ENCODE measurements around the gene SDS. TPM values are rescaled to one million over a fixed set of nuclear protein-coding genes. Genes with fewer than 3 reads are reported as not detected.
A peak's percentile ranks its signal among the peaks of the same experiment; 100 is the strongest.

The SDS gene
- total and polyA plus RNA-seq, 12 donors, result 1.8 to 188 (median 3.4) TPM

DNA sequence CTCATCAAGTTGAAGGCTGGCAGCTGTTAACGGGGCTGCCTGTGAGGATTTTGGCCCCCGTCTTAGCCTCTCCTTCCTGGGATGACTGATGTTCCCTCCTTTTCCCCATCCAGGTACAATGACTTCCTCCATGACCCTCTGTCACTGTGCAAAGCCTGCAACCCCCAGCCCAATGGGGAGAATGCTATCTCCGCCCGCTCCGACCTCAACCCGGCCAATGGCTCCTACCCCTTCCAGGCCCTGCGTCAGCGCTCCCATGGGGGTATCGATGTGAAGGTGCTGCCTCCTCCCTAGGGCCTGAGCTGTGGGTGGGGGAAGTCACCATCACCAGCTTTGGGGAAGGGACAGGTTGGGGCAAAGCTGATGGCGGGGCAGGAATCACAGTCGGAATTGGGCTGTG is 16.1 kb downstream of the SDS start:
- intact Hi-C loops (cut with DNase I), result no loop called here
- DNase-seq, result no peak
- TF ChIP-seq, protein P1, sequence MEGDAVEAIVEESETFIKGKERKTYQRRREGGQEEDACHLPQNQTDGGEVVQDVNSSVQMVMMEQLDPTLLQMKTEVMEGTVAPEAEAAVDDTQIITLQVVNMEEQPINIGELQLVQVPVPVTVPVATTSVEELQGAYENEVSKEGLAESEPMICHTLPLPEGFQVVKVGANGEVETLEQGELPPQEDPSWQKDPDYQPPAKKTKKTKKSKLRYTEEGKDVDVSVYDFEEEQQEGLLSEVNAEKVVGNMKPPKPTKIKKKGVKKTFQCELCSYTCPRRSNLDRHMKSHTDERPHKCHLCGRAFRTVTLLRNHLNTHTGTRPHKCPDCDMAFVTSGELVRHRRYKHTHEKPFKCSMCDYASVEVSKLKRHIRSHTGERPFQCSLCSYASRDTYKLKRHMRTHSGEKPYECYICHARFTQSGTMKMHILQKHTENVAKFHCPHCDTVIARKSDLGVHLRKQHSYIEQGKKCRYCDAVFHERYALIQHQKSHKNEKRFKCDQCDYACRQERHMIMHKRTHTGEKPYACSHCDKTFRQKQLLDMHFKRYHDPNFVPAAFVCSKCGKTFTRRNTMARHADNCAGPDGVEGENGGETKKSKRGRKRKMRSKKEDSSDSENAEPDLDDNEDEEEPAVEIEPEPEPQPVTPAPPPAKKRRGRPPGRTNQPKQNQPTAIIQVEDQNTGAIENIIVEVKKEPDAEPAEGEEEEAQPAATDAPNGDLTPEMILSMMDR (IDR thresholded peaks at IDR 0.05), result no peak
- no peak for TF ChIP-seq POLR2A (IDR thresholded peaks at IDR 0.05)
- Histone ChIP-seq H3K27me3 (no peaks in the 10 kb centered on the region), H3K27ac (peak overlapping the region in 1 of 5 donors; percentile 2), H3K9me3 (replicated peaks in 1 of 3) (no peaks in the 10 kb centered on the region), H3K4me1 (replicated peaks in 1 of 2) (no peaks in the 10 kb centered on the region), H3K36me3 (replicated peaks in 1 of 2) (peaks cover 0 to 84% of the 10 kb centered on the region in 2 donors), H3K4me3 (no peak overlapping the region)
- WGBS, 4 donors, result 92 to 99% (median 95%) methylated on average over 10 to 11 of the region's 11 CpGs

DNA sequence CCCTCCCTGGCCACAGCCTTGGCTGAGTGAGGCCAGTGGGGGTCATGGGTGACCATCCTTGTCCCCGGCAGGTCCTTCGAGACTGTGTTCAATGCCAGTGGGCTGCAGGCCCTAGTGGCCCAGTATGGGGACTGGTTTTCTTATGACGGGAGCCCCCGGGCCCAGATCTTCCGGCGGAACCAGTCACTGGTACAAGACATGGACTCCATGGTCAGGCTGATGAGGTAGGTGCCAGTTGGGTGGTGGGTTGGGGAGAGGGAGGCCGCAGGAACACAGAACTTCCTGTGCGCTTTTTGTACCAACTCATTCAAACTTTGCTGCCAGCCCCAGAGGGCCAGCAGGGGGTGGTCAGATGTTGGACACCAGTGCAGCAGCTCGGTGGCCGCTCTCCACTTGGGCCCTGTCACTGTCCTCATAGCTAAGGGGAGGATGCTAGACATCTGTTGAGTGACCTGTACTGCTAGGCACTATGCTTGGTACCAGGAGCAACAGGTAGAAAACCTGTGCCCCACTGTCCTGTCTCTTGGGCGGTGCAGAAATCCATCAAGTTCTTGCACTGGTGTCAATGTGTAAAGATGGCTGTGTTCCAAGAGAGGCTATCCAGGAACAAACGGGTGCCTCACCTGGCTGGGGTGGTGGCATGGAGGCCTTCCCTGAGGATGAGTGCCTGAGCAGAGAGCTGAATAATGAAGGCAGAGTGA is 16.7 kb downstream of the SDS start:
- intact Hi-C loops (cut with DNase I), result no loop called here
- H3K36me3 ChIP-seq (replicated peaks in 1 of 2), result peaks cover 0 to 89% of the 10 kb centered on the region in 2 donors
- no peaks in the 10 kb centered on the region for H3K9me3 ChIP-seq (replicated peaks in 1 of 3)
- WGBS, 4 donors, result 83 to 95% (median 88%) methylated on average over 5 to 12 of the region's 12 CpGs
- H3K27me3 ChIP-seq, result no peaks in the 10 kb centered on the region
- no peak for TF ChIP-seq POLR2A (IDR thresholded peaks at IDR 0.05)
- TF ChIP-seq, protein P1 (IDR thresholded peaks at IDR 0.05), result no peak
- H3K27ac ChIP-seq, result peak overlapping the region in 1 of 5 donors; percentile 2
- H3K4me3 ChIP-seq, result no peak overlapping the region
- no peak for DNase-seq
- no peaks in the 10 kb centered on the region for H3K4me1 ChIP-seq (replicated peaks in 1 of 2)

- H3K4me3 ChIP-seq, result no peak overlapping the region
- 87 to 98% (median 96%) methylated on average over 6 of the region's 6 CpGs for WGBS, 4 donors
- TF ChIP-seq POLR2A (IDR thresholded peaks at IDR 0.05), result no peak
- TF ChIP-seq, protein P1 (IDR thresholded peaks at IDR 0.05), result no peak
- H3K27ac ChIP-seq, result no peak overlapping the region
- H3K36me3 ChIP-seq (replicated peaks in 1 of 2), result peaks cover 0 to 92% of the 10 kb centered on the region in 2 donors
- intact Hi-C loops (cut with DNase I), result no loop called here
- no peaks in the 10 kb centered on the region for H3K27me3 ChIP-seq
- no peaks in the 10 kb centered on the region for H3K4me1 ChIP-seq (replicated peaks in 1 of 2)
- no peak for DNase-seq
- no peaks in the 10 kb centered on the region for H3K9me3 ChIP-seq (replicated peaks in 1 of 3)
Measured at GRCh38 chr12:113385282-113385882, 18.3 kb downstream of the SDS start.

GRCh38 chr12:113384778-113385177 is 18.9 kb downstream of the SDS start:
- WGBS, 4 donors, result 82 to 89% (median 86%) methylated on average over 10 to 14 of the region's 14 CpGs

More at GRCh38 chr12:113384778-113385177, 18.9 kb downstream of the SDS start:
- Histone ChIP-seq H3K9me3 (replicated peaks in 1 of 3) (no peaks in the 10 kb centered on the region), H3K36me3 (replicated peaks in 1 of 2) (peaks cover 0 to 90% of the 10 kb centered on the region in 2 donors), H3K27ac (no peak overlapping the region), H3K27me3 (no peaks in the 10 kb centered on the region), H3K4me1 (replicated peaks in 1 of 2) (no peaks in the 10 kb centered on the region), H3K4me3 (no peak overlapping the region)
- no peak for DNase-seq
- intact Hi-C loops (cut with DNase I), result no loop called here
- TF ChIP-seq, protein P1 (IDR thresholded peaks at IDR 0.05), result no peak
- no peak for TF ChIP-seq POLR2A (IDR thresholded peaks at IDR 0.05)

Data from adrenal gland (tissue), 12 donors.